Liver (tissue), 9 donors: ENCODE measurements around the gene PAQR4. TPM values are rescaled to one million over a fixed set of nuclear protein-coding genes. Genes with fewer than 3 reads are reported as not detected.
A peak's percentile ranks its signal among the peaks of the same experiment; 100 is the strongest.

ENCODE experiments used
- DNase-seq: peaks from one replicate; pipeline ENCODE4 v3.0.0-alpha.2; 2017; ENCODE audit warnings: low spot score
- H3K27ac ChIP-seq, 2 donors: one replicate each; pipeline ENCODE4 v1.7.0; 2013; ENCODE audit warnings: inconsistent platforms in 2 of 2, low read length in 2 of 2, control low read depth in 1 of 2, low read depth in 1 of 2, mild to moderate bottlenecking in 1 of 2
- H3K27me3 ChIP-seq, 4 donors: one replicate each; pipeline versions ENCODE4 v1.6.1 to v1.7.0; 2013; ENCODE audit warnings: low read length in 3 of 4, inconsistent platforms in 1 of 4, mild to moderate bottlenecking in 1 of 4, moderate library complexity in 1 of 4; ENCODE audit not compliant: control insufficient read depth in 4 of 4, insufficient read depth in 4 of 4
- H3K36me3 ChIP-seq, 4 donors: one replicate each; pipeline versions ENCODE4 v1.6.1 to v1.7.0; 2013; ENCODE audit warnings: low read length in 3 of 4, mild to moderate bottlenecking in 3 of 4, low read depth in 1 of 4, moderate library complexity in 1 of 4; ENCODE audit not compliant: control insufficient read depth in 4 of 4, insufficient read depth in 3 of 4
- H3K4me1 ChIP-seq, 4 donors: one replicate each; pipeline versions ENCODE4 v1.6.1 to v1.7.0; 2013; ENCODE audit warnings: low read length in 3 of 4, mild to moderate bottlenecking in 3 of 4, moderate library complexity in 1 of 4; ENCODE audit not compliant: control insufficient read depth in 4 of 4, insufficient read depth in 4 of 4
- H3K4me3 ChIP-seq, 3 donors: one replicate each; pipeline versions ENCODE4 v1.6.1 to v1.7.0; 2013; ENCODE audit warnings: low read length in 3 of 3, control low read depth in 1 of 3, low read depth in 1 of 3, mild to moderate bottlenecking in 1 of 3
- H3K9ac ChIP-seq, 2 donors: one replicate each; pipeline ENCODE4 v1.7.0; 2013; ENCODE audit warnings: low read length in 2 of 2, mild to moderate bottlenecking in 2 of 2, moderate library complexity in 2 of 2, control low read depth in 1 of 2, low read depth in 1 of 2
- H3K9me3 ChIP-seq, 4 donors: one replicate each; pipeline versions ENCODE4 v1.6.1 to v1.7.0; 2013; ENCODE audit warnings: low read length in 3 of 4; ENCODE audit not compliant: control insufficient read depth in 4 of 4
- CTCF ChIP-seq: fragments of 150-350 bp; IDR thresholded peaks from 2 replicates; pipeline ENCODE4 v1.5.1; 2017; ENCODE audit warnings: improper control_type of control experiment, low read depth, low read length; ENCODE audit not compliant: missing input control
- EGR1 ChIP-seq, 2 donors: IDR thresholded peaks; 2 replicates each; pipeline ENCODE4 v1.6.1; 2016 to 2018; ENCODE audit warnings: antibody characterized with exemption in 2 of 2, low read depth in 2 of 2
- FOXA1 ChIP-seq: IDR thresholded peaks from 2 replicates; pipeline ENCODE4 v1.6.1; 2016; ENCODE audit warnings: antibody characterized with exemption
- FOXA2 ChIP-seq: IDR thresholded peaks from 2 replicates; pipeline ENCODE4 v1.6.1; 2016; ENCODE audit warnings: antibody characterized with exemption
- GABPA ChIP-seq, 2 donors: IDR thresholded peaks in 1 of 2; conservative IDR thresholded peaks in 1 of 2; 2 replicates each; pipeline ENCODE4 v1.6.1; 2016; ENCODE audit warnings: antibody characterized with exemption in 2 of 2, mild to moderate bottlenecking in 1 of 2, moderate library complexity in 1 of 2
- HNF4A ChIP-seq, 2 donors: conservative IDR thresholded peaks; 2 replicates each; pipeline ENCODE4 v1.6.1; 2016; ENCODE audit warnings: antibody characterized with exemption in 2 of 2, mild to moderate bottlenecking in 2 of 2
- HNF4G ChIP-seq: IDR thresholded peaks from 2 replicates; pipeline ENCODE4 v1.6.1; 2016; ENCODE audit warnings: antibody characterized with exemption
- JUND ChIP-seq, 2 donors: IDR thresholded peaks; 2 replicates each; pipeline ENCODE4 v1.6.1; 2016; ENCODE audit warnings: antibody characterized with exemption in 2 of 2
- MAX ChIP-seq: IDR thresholded peaks from 2 replicates; pipeline ENCODE4 v1.6.1; 2016; ENCODE audit warnings: antibody characterized with exemption
- NR2F2 ChIP-seq: IDR thresholded peaks from 2 replicates; pipeline ENCODE4 v1.6.1; 2016; ENCODE audit warnings: antibody characterized with exemption
- RAD21 ChIP-seq, 2 donors: IDR thresholded peaks; 2 replicates each; pipeline ENCODE4 v1.6.1; 2016; ENCODE audit warnings: antibody characterized with exemption in 2 of 2, mild to moderate bottlenecking in 2 of 2
- RXRA ChIP-seq, 2 donors: IDR thresholded peaks; 2 replicates each; pipeline ENCODE4 v1.6.1; 2017 to 2018; ENCODE audit warnings: antibody characterized with exemption in 2 of 2, mild to moderate bottlenecking in 1 of 2
- ZBTB33 ChIP-seq: IDR thresholded peaks from 2 replicates; pipeline ENCODE4 v1.6.1; 2016; ENCODE audit warnings: antibody characterized with exemption
- WGBS: extraction: QIAGEN DNeasy Blood & Tissue Kit; methylation state at CpG from one replicate; pipeline ENCODE4 v1.1.7; 2013; 5-methylcytosine and 5-hydroxymethylcytosine counted together
- polyA plus RNA-seq, 2 donors: library from polyadenylated mRNA; stranded (reverse) in 1 of 2; unstranded in 1 of 2; fragments of 200-250 nt in 1 of 2; fragments of >200 nt in 1 of 2; fragmentation: Nextera tagmentation in 1 of 2; extraction: Ambion mirVana in 1 of 2; gene quantifications; one replicate each; pipeline versions ENCODE4 v1.2.1 to v1.2.3, GENCODE V29; 2013 to 2015
- total RNA-seq, 2 donors: library from RNA; depleted of rRNA; stranded (reverse); fragments of >200 nt; gene quantifications; one replicate each; pipeline ENCODE4 v1.2.3, GENCODE V29; 2014
- TF ChIP-seq, protein P1 (sequence below): IDR thresholded peaks from 2 replicates; pipeline ENCODE4 v1.6.1; 2016; ENCODE audit warnings: antibody characterized with exemption
- TF ChIP-seq, protein P2 (sequence below): IDR thresholded peaks from 2 replicates; pipeline ENCODE4 v1.6.1; 2016; ENCODE audit warnings: antibody characterized with exemption, mild to moderate bottlenecking
- donor health status: healthy.
- donor health status: healthy.
- donor health status: healthy.
- donor health status: healthy.
- donor health status: healthy.

The PAQR4 gene
- total and polyA plus RNA-seq, 4 donors = 0.63 to 9.9 (median 2.0) TPM

- DNase-seq = no peak
- peaks cover 7 to 44% (median 34%) of the 10 kb centered on the region in 4 donors for H3K4me1 ChIP-seq
- H3K4me3 ChIP-seq = peak overlapping the region in 1 of 3 donors; percentile 7
- H3K27ac ChIP-seq = no peak overlapping the region
- TF ChIP-seq, protein P1, sequence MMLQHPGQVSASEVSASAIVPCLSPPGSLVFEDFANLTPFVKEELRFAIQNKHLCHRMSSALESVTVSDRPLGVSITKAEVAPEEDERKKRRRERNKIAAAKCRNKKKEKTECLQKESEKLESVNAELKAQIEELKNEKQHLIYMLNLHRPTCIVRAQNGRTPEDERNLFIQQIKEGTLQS = no peak
- TF ChIP-seq FOXA1 (no peak), RXRA (IDR thresholded peaks at IDR 0.05) (no peak), JUND (IDR thresholded peaks at IDR 0.05) (no peak), EGR1 (IDR thresholded peaks at IDR 0.05; ENCODE audit: low read depth in 2 of 2) (no peak), GABPA (IDR thresholded peaks at IDR 0.05 in 1 of 2, conservative IDR thresholded peaks at IDR 0.05 in 1 of 2) (no peak)
- 13% methylated on average over 51 of the region's 51 CpGs for WGBS
- H3K36me3 ChIP-seq = no peaks in the 10 kb centered on the region
- no peaks in the 10 kb centered on the region for H3K9me3 ChIP-seq
- peaks cover 0 to 14% (median 4%) of the 10 kb centered on the region in 4 donors for H3K27me3 ChIP-seq
- H3K9ac ChIP-seq = no peak overlapping the region
Observed at GRCh38 chr16:2967211-2967631, 1.9 kb upstream of the PAQR4 start.

DNA sequence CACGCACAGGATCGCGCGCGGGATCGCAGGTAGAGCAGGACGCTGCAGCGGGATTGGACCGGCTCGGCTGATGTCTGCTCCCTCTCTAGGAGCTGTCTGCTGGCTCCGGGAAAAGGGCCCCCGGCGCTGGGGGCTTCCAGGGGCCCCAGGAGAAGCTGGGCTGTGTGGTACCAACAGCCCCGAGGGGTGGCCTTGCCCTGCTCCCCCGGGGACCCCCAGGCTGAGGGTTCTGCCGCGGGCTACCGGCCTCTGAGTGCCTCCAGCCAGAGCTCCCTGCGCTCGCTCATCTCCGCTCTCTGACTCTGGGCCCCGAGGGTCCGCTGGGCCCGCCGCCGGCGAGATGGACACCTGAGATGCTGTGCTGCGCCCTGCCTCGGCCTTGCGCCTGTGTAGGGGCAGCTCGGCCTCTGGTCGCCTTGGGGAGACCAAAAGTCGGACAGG is 1.4 kb upstream of the PAQR4 start:
- Histone ChIP-seq H3K9ac (no peak overlapping the region), H3K27me3 (peaks cover 0 to 11% (median 4%) of the 10 kb centered on the region in 4 donors), H3K4me3 (no peak overlapping the region), H3K36me3 (no peaks in the 10 kb centered on the region), H3K9me3 (no peaks in the 10 kb centered on the region), H3K27ac (no peak overlapping the region), H3K4me1 (peaks cover 7 to 44% (median 34%) of the 10 kb centered on the region in 4 donors)
- WGBS = 48% methylated on average over 33 of the region's 33 CpGs
- DNase-seq = no peak
- TF ChIP-seq MAX (no peak), NR2F2 (no peak), FOXA2 (no peak), GABPA (IDR thresholded peaks at IDR 0.05 in 1 of 2, conservative IDR thresholded peaks at IDR 0.05 in 1 of 2) (no peak), EGR1 (IDR thresholded peaks at IDR 0.05; ENCODE audit: low read depth in 2 of 2) (no peak), HNF4G (no peak), RAD21 (IDR thresholded peaks at IDR 0.05) (no peak), HNF4A (conservative IDR thresholded peaks at IDR 0.05) (no peak)

- no peak for DNase-seq
- Histone ChIP-seq H3K4me3 (peak overlapping the region in 1 of 3 donors; percentile 76), H3K9me3 (no peaks in the 10 kb centered on the region), H3K36me3 (no peaks in the 10 kb centered on the region), H3K9ac (no peak overlapping the region), H3K27me3 (peaks cover 0 to 9% (median 4%) of the 10 kb centered on the region in 4 donors), H3K27ac (no peak overlapping the region), H3K4me1 (peaks cover 7 to 44% (median 33%) of the 10 kb centered on the region in 4 donors)
- no peak for TF ChIP-seq FOXA1
- no peak for TF ChIP-seq NR2F2
- TF ChIP-seq, protein P2, sequence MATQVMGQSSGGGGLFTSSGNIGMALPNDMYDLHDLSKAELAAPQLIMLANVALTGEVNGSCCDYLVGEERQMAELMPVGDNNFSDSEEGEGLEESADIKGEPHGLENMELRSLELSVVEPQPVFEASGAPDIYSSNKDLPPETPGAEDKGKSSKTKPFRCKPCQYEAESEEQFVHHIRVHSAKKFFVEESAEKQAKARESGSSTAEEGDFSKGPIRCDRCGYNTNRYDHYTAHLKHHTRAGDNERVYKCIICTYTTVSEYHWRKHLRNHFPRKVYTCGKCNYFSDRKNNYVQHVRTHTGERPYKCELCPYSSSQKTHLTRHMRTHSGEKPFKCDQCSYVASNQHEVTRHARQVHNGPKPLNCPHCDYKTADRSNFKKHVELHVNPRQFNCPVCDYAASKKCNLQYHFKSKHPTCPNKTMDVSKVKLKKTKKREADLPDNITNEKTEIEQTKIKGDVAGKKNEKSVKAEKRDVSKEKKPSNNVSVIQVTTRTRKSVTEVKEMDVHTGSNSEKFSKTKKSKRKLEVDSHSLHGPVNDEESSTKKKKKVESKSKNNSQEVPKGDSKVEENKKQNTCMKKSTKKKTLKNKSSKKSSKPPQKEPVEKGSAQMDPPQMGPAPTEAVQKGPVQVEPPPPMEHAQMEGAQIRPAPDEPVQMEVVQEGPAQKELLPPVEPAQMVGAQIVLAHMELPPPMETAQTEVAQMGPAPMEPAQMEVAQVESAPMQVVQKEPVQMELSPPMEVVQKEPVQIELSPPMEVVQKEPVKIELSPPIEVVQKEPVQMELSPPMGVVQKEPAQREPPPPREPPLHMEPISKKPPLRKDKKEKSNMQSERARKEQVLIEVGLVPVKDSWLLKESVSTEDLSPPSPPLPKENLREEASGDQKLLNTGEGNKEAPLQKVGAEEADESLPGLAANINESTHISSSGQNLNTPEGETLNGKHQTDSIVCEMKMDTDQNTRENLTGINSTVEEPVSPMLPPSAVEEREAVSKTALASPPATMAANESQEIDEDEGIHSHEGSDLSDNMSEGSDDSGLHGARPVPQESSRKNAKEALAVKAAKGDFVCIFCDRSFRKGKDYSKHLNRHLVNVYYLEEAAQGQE = no peak
- no peak for TF ChIP-seq EGR1 (IDR thresholded peaks at IDR 0.05; ENCODE audit: low read depth in 2 of 2)
- TF ChIP-seq JUND (IDR thresholded peaks at IDR 0.05) = no peak
- TF ChIP-seq ZBTB33 = no peak
- no peak for TF ChIP-seq CTCF
- TF ChIP-seq RAD21 (IDR thresholded peaks at IDR 0.05) = no peak
- 20% methylated on average over 18 of the region's 18 CpGs for WGBS
Observed at GRCh38 chr16:2968368-2968737, 795 bp upstream of the PAQR4 start.
